OCI-LY7 (cell line): ENCODE measurements around the gene MS4A4A. TPM values are rescaled to one million over a fixed set of nuclear protein-coding genes. Genes with fewer than 3 reads are reported as not detected.

Experiments
- BruUV-seq: library from RNA; stranded (reverse); fragments of 400-500 nt; replicated peaks from 2 replicates; lab custom pipeline; 2021; lab: Mats Ljungman, UMichigan
- CTCF ChIA-PET: fragments of 300-600 bp; sonication (Branson Sonifier 250); formaldehyde crosslinking; loops from one replicate; lab custom pipeline; 2022; ENCODE audit warnings: antibody characterized with exemption; ENCODE audit not compliant: unreplicated experiment; lab: Charles Lee
- POLR2A ChIA-PET: fragments of 300-600 bp; sonication (Branson Sonifier 250); formaldehyde crosslinking; loops from one replicate; lab custom pipeline; 2022; ENCODE audit warnings: antibody characterized with exemption; lab: Charles Lee
- DNase-seq: peaks from one replicate; pipeline ENCODE4 v3.0.0-alpha.2; 2015; ENCODE audit warnings: low spot score
- H2AFZ ChIP-seq: fragments of 200-600 bp; sonication (generic), shearing (Covaris generic); 2 replicates; pipeline ENCODE4 v1.6.1; 2014; ENCODE audit warnings: mild to moderate bottlenecking, antibody characterized with exemption, low read length, moderate library complexity
- H3K27ac ChIP-seq: fragments of 200-600 bp; sonication (generic); 2 replicates; pipeline ENCODE4 v1.5.1; 2014; ENCODE audit warnings: mixed run types, low read depth, mild to moderate bottlenecking, moderate library complexity, low read length, inconsistent platforms; ENCODE audit not compliant: poor library complexity, severe bottlenecking
- H3K36me3 ChIP-seq: fragments of 200-600 bp; sonication (generic); 2 replicates; pipeline ENCODE4 v1.6.1; 2014; ENCODE audit warnings: mild to moderate bottlenecking, antibody characterized with exemption, low read length, moderate library complexity, mixed read lengths; ENCODE audit not compliant: insufficient read depth
- H3K4me1 ChIP-seq: fragments of 200-600 bp; sonication (generic); 2 replicates; pipeline ENCODE4 v1.5.1; 2014; ENCODE audit warnings: mild to moderate bottlenecking, low read length; ENCODE audit not compliant: insufficient read depth, poor library complexity, severe bottlenecking
- H3K4me2 ChIP-seq: fragments of 200-600 bp; sonication (generic); 2 replicates; pipeline ENCODE4 v1.6.1; 2014; ENCODE audit warnings: mild to moderate bottlenecking, low read length
- H3K4me3 ChIP-seq: fragments of 200-600 bp; sonication (generic); 2 replicates; pipeline ENCODE4 v1.5.1; 2014; ENCODE audit warnings: mild to moderate bottlenecking, low read depth, low read length; ENCODE audit not compliant: poor library complexity, severe bottlenecking
- H3K79me2 ChIP-seq: fragments of 200-600 bp; sonication (generic); 2 replicates; pipeline ENCODE4 v1.6.1; 2016; ENCODE audit warnings: low read depth, mild to moderate bottlenecking, low read length, moderate library complexity, mixed read lengths; ENCODE audit not compliant: insufficient read depth
- H3K9me2 ChIP-seq: fragments of 200-600 bp; sonication (generic); 2 replicates; pipeline ENCODE4 v1.6.1; 2016; ENCODE audit warnings: mild to moderate bottlenecking, low read length, mixed read lengths; ENCODE audit not compliant: insufficient read depth
- H3K9me3 ChIP-seq: fragments of 200-600 bp; sonication (generic); 2 replicates; pipeline ENCODE4 v1.6.1; 2014; ENCODE audit warnings: mild to moderate bottlenecking, mixed run types, low read length, mixed read lengths
- H4K20me1 ChIP-seq: fragments of 200-600 bp; sonication (generic); 2 replicates; pipeline ENCODE4 v1.6.1; 2014; ENCODE audit warnings: mild to moderate bottlenecking, antibody characterized with exemption, low read length, moderate library complexity, mixed read lengths; ENCODE audit not compliant: insufficient read depth
- CTCF ChIP-seq: fragments of 200-600 bp; sonication (generic); conservative IDR thresholded peaks from 2 replicates; pipeline ENCODE4 v1.5.1; 2014; ENCODE audit warnings: mild to moderate bottlenecking, antibody characterized with exemption, low read length, moderate library complexity, mixed read lengths
- EZH2phosphoT487 ChIP-seq: fragments of 200-600 bp; sonication (generic); IDR thresholded peaks from 2 replicates; pipeline ENCODE4 v1.6.1; 2018; ENCODE audit warnings: low read depth, borderline replicate concordance, mild to moderate bottlenecking, mixed run types, antibody characterized with exemption, low read length, moderate library complexity, mixed read lengths
- intact Hi-C: fragments of 100-400 bp; cut with micrococcal nuclease; formaldehyde crosslinking; loops from one replicate; pipeline ENCODE4 v1.10.0; 2022; ENCODE audit not compliant: unreplicated experiment
- total RNA-seq, 2 experiments: library from RNA; depleted of rRNA in 1 of 2; stranded (reverse); fragments of >200 nt in 1 of 2; shearing (Covaris generic) in 1 of 2; gene quantifications; 2 replicates each; pipeline ENCODE4 v1.2.3, GENCODE V29; 2014 to 2022

Gene MS4A4A
- total RNA-seq, 2 experiments from 2014 or later: not detected

DNA sequence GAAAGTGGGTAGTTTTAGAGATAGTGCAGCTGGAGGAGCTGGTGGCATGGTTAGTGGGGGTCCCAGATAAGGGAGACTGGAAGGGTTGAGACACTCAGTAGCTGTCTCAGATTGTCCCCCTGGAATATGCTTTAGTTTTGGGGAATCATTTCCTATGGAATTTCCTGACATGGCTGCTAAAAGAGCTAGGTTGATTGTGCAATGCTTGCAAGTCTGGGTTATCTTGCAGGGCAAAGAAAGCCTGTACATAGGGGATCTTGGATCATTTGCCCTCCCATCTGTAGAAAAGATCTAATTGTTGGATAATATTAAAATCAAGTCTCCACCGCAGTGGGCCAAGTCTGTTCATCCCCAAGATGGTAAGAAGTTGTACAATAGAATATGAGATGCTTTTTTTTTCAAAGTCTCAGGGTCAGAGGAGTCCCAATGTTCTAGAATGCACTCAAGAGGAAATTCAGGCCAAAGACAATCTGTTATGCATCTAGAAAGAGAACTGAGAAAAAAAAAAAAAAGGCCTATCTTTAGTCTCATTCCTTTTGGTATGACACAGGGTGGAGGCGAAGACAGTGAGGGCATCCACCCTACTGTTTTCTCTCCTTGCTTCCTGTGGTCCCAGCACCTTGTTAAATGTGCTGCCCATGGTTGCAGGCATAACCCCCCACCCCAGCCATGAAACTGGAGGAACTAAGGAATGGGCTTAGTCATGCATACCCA is 66.8 kb downstream of the MS4A4A start:
- intact Hi-C loops: loop anchor here (10.0 kb wide), 1 partner anchor 408 kb away; the partner anchor contains the start of gene MS4A15

DNA sequence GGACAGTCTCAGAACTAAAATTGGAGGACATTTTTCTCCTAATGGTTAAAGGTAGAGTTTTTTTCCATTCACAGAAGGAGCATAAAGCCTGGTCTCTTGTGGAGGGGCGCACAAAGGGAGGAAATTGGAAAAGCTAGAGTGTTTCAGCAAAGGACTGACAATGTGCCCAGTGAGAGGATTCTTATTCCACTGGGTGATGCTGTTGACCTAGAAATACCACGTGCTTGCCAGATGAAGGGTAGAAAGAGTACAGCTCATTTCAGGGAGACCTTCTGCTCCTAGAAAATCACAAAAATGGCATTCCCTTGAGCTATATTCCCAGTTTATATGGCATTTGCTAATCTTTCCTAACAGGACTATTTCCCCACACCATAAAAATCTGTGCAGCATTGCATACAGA is 67.7 kb downstream of the MS4A4A start:
- Histone ChIP-seq H3K9me2 (no peaks in the 10 kb centered on the region), H3K79me2 (no peaks in the 10 kb centered on the region), H2AFZ (no peak overlapping the region), H3K4me1 (peaks cover 8% of the 10 kb centered on the region), H3K9me3 (no peaks in the 10 kb centered on the region), H3K4me3 (no peak overlapping the region), H3K36me3 (no peaks in the 10 kb centered on the region), H4K20me1 (no peaks in the 10 kb centered on the region), H3K4me2 (no peak overlapping the region), H3K27ac (no peak overlapping the region)
- peak; percentile 44 for DNase-seq
- BruUV-seq: no TSS peak
- CTCF ChIA-PET: interaction anchor here (1.3 kb wide), 1 partner anchor 15 kb away, joined by 4 read pairs; no protein-coding TSS in a partner anchor
- TF ChIP-seq CTCF (peak; percentile 78), EZH2phosphoT487 (no peak)
- intact Hi-C loops: loop anchor here (10.0 kb wide), 1 partner anchor 407 kb away; the partner anchor contains the start of gene MS4A15
- POLR2A ChIA-PET: interaction anchor here (0.7 kb wide), 1 partner anchor 1034 kb away, joined by 3 read pairs; no protein-coding TSS in a partner anchor

More for the DNA sequence above, 66.8 kb downstream of the MS4A4A start:
- Histone ChIP-seq H3K4me2 (no peak overlapping the region), H3K9me3 (no peaks in the 10 kb centered on the region), H4K20me1 (no peaks in the 10 kb centered on the region), H2AFZ (no peak overlapping the region), H3K27ac (no peak overlapping the region), H3K4me1 (peaks cover 8% of the 10 kb centered on the region), H3K36me3 (no peaks in the 10 kb centered on the region), H3K4me3 (no peak overlapping the region), H3K9me2 (no peaks in the 10 kb centered on the region), H3K79me2 (no peaks in the 10 kb centered on the region)
- peak; percentile 23 for DNase-seq
- CTCF ChIA-PET: no interaction called here
- POLR2A ChIA-PET: interaction anchor here (0.5 kb wide), 1 partner anchor 169 kb away, joined by 3 read pairs; no protein-coding TSS in a partner anchor
- TF ChIP-seq EZH2phosphoT487 (no peak), CTCF (no peak)
- BruUV-seq: no TSS peak

DNA sequence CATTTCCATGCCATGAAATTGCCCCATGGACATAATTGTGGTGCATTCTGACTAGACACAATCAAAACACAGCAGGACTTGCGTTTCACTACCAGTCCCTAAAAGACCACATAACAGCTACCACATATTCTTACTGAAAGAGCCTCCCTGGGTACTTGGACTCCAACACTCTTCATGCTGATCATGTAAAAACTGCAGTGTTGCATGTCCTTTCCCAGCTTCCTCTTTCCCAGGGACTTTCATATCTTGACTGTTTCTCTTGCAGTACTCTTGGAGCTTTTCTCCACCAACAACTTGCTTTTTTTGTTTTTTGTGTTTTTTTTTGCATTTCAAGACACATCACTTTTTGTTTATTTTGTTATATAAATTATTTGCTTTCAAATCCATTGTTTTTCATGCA is 69.5 kb downstream of the MS4A4A start:
- ChIA-PET CTCF (no interaction called here), POLR2A (interaction anchor here (0.9 kb wide), 1 partner anchor 133 kb away, joined by 3 read pairs; no protein-coding TSS in a partner anchor)
- Histone ChIP-seq H3K4me2 (no peak overlapping the region), H2AFZ (no peak overlapping the region), H3K79me2 (no peaks in the 10 kb centered on the region), H3K36me3 (no peaks in the 10 kb centered on the region), H3K4me1 (peaks cover 8% of the 10 kb centered on the region), H3K9me2 (no peaks in the 10 kb centered on the region), H4K20me1 (no peaks in the 10 kb centered on the region), H3K4me3 (no peak overlapping the region), H3K27ac (no peak overlapping the region), H3K9me3 (0 out of 2 replicates have a peak, but pooled peaks cover 12% of the 10 kb centered on the region)
- DNase-seq: no peak
- intact Hi-C loops: loop anchor here (10.0 kb wide), 1 partner anchor 405 kb away; the partner anchor contains the start of gene MS4A15
- TF ChIP-seq CTCF (no peak), EZH2phosphoT487 (no peak)
- BruUV-seq: no TSS peak
